HepG2 (cell line): ENCODE data around the gene GPATCH3. TPM values are rescaled to one million over a fixed set of nuclear protein-coding genes. Genes with fewer than 3 reads are reported as not detected.

Experiments used
- HNF1A ChIP-seq, 2 experiments: sonication (generic) in 1 of 2; formaldehyde crosslinking in 1 of 2; IDR thresholded peaks; 2 replicates each; pipeline versions ENCODE4 v1.4.0 to v1.6.1; 2016 to 2020; ENCODE audit warnings: borderline replicate concordance in 1 of 2, low read depth in 1 of 2, mild to moderate bottlenecking in 1 of 2, missing genetic modification reagents in 1 of 2
- ISX ChIP-seq: sonication (generic); formaldehyde crosslinking; conservative IDR thresholded peaks from 2 replicates; pipeline ENCODE4 v1.5.0; 2020; ENCODE audit warnings: missing genetic modification reagents
- KLF6 ChIP-seq: IDR thresholded peaks from 2 replicates; pipeline ENCODE4 v1.8.0; 2016; ENCODE audit warnings: missing biosample characterization, missing genetic modification reagents
- MTERF4 ChIP-seq: sonication (generic); formaldehyde crosslinking; IDR thresholded peaks from 2 replicates; pipeline ENCODE4 v1.8.0; 2023; ENCODE audit warnings: mild to moderate bottlenecking, missing genetic modification reagents
- TBP ChIP-seq: sonication (generic); formaldehyde crosslinking; IDR thresholded peaks from 2 replicates; pipeline ENCODE4 v1.5.0; 2020; ENCODE audit warnings: missing genetic modification reagents
- ZC3H13 ChIP-seq: sonication (generic); formaldehyde crosslinking; IDR thresholded peaks from 2 replicates; pipeline ENCODE4 v1.8.1; 2023; ENCODE audit warnings: mild to moderate bottlenecking, missing genetic modification reagents, moderate library complexity
- ZFX ChIP-seq: sonication (generic); formaldehyde crosslinking; IDR thresholded peaks from 2 replicates; pipeline ENCODE4 v1.4.0; 2020; ENCODE audit warnings: mild to moderate bottlenecking, low read depth, missing genetic modification reagents, moderate library complexity
- ZNF276 ChIP-seq: sonication (generic); formaldehyde crosslinking; IDR thresholded peaks from 2 replicates; pipeline ENCODE4 v1.4.0; 2020; ENCODE audit warnings: mild to moderate bottlenecking, low read depth, missing genetic modification reagents
- ZNF30 ChIP-seq: sonication (generic); formaldehyde crosslinking; IDR thresholded peaks from 2 replicates; pipeline ENCODE4 v1.5.0; 2020; ENCODE audit warnings: mild to moderate bottlenecking, missing genetic modification reagents
- ZNF382 ChIP-seq: sonication (generic); formaldehyde crosslinking; IDR thresholded peaks from 2 replicates; pipeline ENCODE4 v1.5.0; 2020; ENCODE audit warnings: missing genetic modification reagents, mild to moderate bottlenecking, borderline replicate concordance
- ZNF616 ChIP-seq: sonication (generic); formaldehyde crosslinking; IDR thresholded peaks from 2 replicates; pipeline ENCODE4 v1.5.0; 2020; ENCODE audit warnings: low read depth, mild to moderate bottlenecking, missing genetic modification reagents
- polyA plus RNA-seq, 8 experiments: library from polyadenylated mRNA; depleted of rRNA in 3 of 8; stranded (reverse) in 7 of 8; unstranded in 1 of 8; fragments of >200 nt; fragmentation: Illumina TruSeq in 4 of 8; extraction: Trizol in 4 of 8; gene quantifications; 2 replicates each; pipeline versions ENCODE4 v1.2.1 to v1.2.3, GENCODE V29; 2011 to 2016; ENCODE audit warnings: low read depth in 4 of 8, missing spikeins in 1 of 8, mixed read lengths in 1 of 8; ENCODE audit not compliant: insufficient read depth in 1 of 8
- total RNA-seq, 5 experiments: library from RNA; depleted of rRNA; stranded (reverse); fragments of >200 nt; fragmentation: Illumina TruSeq; extraction: Trizol; gene quantifications; 2 replicates each; pipeline ENCODE4 v1.2.3, GENCODE V29; 2016; ENCODE audit warnings: low read depth in 1 of 5
- TF ChIP-seq, protein P1 (sequence below): sonication (generic); formaldehyde crosslinking; IDR thresholded peaks from 2 replicates; pipeline ENCODE4 v1.4.0; 2020; ENCODE audit warnings: missing genetic modification reagents
- TF ChIP-seq, protein P2 (sequence below): sonication (generic); formaldehyde crosslinking; IDR thresholded peaks from 2 replicates; pipeline ENCODE4 v1.4.0; 2020; ENCODE audit warnings: mild to moderate bottlenecking, missing genetic modification reagents
- TF ChIP-seq, protein P3 (sequence below): sonication (generic); formaldehyde crosslinking; IDR thresholded peaks from 2 replicates; pipeline ENCODE4 v1.8.1; 2022; ENCODE audit warnings: low read depth, mild to moderate bottlenecking, missing genetic modification reagents

The GPATCH3 gene
- total and polyA plus RNA-seq, 2 of the 13 experiments (the other 11 are each of a cell fraction or from before 2014, with no cell fraction given): 8.3 to 11.0 TPM

- TF ChIP-seq MTERF4 (CRISPR knock-in tag) (no peak; the same call in none of the 2 replicates), ZC3H13 (peak; percentile 92), HNF1A (IDR thresholded peaks at IDR 0.05; ENCODE audit: low read depth) (peak; percentile 90), HNF1A (CRISPR knock-in tag; IDR thresholded peaks at IDR 0.05; ENCODE audit: borderline replicate concordance) (peak; percentile 97), ZNF382 (no peak), ISX (no peak; the same call in 1 of the 2 replicates), KLF6 (peak; percentile 87), ZFX (peak; percentile 89), ZNF30 (CRISPR knock-in tag) (no peak), ZNF276 (CRISPR knock-in tag) (peak; percentile 76; the same call in 1 of the 2 replicates), ZNF616 (CRISPR knock-in tag) (no peak), TBP (CRISPR knock-in tag) (no peak)
- TF ChIP-seq, protein P1, sequence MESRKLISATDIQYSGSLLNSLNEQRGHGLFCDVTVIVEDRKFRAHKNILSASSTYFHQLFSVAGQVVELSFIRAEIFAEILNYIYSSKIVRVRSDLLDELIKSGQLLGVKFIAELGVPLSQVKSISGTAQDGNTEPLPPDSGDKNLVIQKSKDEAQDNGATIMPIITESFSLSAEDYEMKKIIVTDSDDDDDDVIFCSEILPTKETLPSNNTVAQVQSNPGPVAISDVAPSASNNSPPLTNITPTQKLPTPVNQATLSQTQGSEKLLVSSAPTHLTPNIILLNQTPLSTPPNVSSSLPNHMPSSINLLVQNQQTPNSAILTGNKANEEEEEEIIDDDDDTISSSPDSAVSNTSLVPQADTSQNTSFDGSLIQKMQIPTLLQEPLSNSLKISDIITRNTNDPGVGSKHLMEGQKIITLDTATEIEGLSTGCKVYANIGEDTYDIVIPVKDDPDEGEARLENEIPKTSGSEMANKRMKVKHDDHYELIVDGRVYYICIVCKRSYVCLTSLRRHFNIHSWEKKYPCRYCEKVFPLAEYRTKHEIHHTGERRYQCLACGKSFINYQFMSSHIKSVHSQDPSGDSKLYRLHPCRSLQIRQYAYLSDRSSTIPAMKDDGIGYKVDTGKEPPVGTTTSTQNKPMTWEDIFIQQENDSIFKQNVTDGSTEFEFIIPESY (CRISPR knock-in tag): peak; percentile 45; the same call in 1 of the 2 replicates
- TF ChIP-seq, protein P2, sequence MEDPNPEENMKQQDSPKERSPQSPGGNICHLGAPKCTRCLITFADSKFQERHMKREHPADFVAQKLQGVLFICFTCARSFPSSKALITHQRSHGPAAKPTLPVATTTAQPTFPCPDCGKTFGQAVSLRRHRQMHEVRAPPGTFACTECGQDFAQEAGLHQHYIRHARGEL (CRISPR knock-in tag): no peak
- TF ChIP-seq, protein P3, sequence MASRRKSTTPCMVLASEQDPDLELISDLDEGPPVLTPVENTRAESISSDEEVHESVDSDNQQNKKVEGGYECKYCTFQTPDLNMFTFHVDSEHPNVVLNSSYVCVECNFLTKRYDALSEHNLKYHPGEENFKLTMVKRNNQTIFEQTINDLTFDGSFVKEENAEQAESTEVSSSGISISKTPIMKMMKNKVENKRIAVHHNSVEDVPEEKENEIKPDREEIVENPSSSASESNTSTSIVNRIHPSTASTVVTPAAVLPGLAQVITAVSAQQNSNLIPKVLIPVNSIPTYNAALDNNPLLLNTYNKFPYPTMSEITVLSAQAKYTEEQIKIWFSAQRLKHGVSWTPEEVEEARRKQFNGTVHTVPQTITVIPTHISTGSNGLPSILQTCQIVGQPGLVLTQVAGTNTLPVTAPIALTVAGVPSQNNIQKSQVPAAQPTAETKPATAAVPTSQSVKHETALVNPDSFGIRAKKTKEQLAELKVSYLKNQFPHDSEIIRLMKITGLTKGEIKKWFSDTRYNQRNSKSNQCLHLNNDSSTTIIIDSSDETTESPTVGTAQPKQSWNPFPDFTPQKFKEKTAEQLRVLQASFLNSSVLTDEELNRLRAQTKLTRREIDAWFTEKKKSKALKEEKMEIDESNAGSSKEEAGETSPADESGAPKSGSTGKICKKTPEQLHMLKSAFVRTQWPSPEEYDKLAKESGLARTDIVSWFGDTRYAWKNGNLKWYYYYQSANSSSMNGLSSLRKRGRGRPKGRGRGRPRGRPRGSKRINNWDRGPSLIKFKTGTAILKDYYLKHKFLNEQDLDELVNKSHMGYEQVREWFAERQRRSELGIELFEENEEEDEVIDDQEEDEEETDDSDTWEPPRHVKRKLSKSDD: peak; percentile 79
Measured at GRCh38 chr1:26913754-26914619, 13.7 kb upstream of the GPATCH3 start, which contains the start of gene NR0B2 (continued).
